Measurements from ENCODE around the gene CTIF.

DNA sequence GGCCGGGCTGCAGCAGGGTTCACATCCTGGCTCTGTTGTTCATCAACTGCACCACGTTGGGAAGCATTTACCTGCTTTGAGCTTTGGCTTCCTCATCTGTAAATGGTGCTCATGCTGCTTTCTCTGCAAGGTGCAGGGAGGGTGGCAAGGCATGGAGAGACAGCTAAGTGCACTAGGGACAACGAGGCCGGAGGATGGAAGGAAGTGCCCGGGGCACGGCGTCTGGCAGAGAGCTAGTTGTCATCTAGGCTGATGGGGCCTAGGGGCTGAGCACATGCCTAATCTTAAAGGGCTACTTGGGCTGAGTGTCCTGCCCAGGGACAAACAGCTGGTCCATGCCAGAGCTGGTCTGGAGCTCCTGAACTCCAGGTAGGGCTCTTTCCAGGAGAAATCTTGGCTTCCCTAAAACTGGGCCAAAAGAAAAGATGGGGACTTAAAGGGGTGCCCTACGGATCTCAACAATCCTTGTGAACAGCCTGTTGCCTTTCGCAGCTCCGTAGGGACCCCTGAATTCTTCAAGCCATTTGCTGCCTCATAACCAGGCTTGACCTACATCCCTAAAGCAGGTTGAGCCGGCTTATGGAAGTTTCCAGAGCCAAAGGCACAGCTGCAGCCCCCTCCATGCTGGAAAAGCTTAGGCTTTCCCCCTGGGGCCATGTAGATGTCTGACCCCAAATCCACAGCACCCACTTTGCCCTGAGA lies 281.1 kb downstream of the CTIF start:
- TF ChIP-seq, protein P1, sequence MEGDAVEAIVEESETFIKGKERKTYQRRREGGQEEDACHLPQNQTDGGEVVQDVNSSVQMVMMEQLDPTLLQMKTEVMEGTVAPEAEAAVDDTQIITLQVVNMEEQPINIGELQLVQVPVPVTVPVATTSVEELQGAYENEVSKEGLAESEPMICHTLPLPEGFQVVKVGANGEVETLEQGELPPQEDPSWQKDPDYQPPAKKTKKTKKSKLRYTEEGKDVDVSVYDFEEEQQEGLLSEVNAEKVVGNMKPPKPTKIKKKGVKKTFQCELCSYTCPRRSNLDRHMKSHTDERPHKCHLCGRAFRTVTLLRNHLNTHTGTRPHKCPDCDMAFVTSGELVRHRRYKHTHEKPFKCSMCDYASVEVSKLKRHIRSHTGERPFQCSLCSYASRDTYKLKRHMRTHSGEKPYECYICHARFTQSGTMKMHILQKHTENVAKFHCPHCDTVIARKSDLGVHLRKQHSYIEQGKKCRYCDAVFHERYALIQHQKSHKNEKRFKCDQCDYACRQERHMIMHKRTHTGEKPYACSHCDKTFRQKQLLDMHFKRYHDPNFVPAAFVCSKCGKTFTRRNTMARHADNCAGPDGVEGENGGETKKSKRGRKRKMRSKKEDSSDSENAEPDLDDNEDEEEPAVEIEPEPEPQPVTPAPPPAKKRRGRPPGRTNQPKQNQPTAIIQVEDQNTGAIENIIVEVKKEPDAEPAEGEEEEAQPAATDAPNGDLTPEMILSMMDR (conservative IDR thresholded peaks at IDR 0.05 in 1 of 2, IDR thresholded peaks at IDR 0.05 in 1 of 2; ENCODE audit: low read depth in 1 of 2, low read length in 2 of 2) = no peak
- TF ChIP-seq EZH2 (IDR thresholded peaks at IDR 0.05; ENCODE audit: low read length, missing control alignments) = no peak
